HPDE6-E6E7 (cell line): ENCODE data around the gene PFKFB3.
"Not testable (repeated sequence)": the region's sequence is repeated elsewhere in the genome, so short reads cannot be mapped to it uniquely, and the experiment has no call there.

ENCODE experiments used
- DNase-seq: peaks from one replicate; pipeline ENCODE4 v3.0.0; 2011; ENCODE audit warnings: missing footprints; ENCODE audit errors: extremely low spot score

PFKFB3 gene

GRCh38 chr10:6272126-6272525 is 69.4 kb downstream of the PFKFB3 start:
- DNase-seq = no peak

DNA sequence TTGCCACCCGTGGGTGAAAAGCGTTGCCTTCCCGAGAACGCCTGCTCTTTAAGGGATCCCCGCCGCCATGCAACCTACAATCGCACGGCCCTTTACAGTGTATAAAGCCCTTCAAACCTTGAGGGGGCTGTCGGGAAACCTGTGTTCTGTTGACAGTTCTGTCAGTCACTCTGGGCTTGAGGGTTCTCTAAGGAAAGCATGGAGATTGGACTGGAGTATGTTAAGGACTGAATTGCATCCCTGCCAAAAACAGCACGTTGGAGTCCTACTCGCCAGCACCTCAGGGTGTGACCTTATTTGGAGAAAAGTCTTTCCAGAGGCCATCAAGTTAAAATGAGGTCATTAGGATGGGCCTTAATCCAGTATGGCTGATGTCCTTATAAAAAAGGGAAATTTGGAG is 70.6 kb downstream of the PFKFB3 start:
- no peak for DNase-seq

- DNase-seq = no peak
Measured at GRCh38 chr10:6274040-6274439, 71.3 kb downstream of the PFKFB3 start.

DNA sequence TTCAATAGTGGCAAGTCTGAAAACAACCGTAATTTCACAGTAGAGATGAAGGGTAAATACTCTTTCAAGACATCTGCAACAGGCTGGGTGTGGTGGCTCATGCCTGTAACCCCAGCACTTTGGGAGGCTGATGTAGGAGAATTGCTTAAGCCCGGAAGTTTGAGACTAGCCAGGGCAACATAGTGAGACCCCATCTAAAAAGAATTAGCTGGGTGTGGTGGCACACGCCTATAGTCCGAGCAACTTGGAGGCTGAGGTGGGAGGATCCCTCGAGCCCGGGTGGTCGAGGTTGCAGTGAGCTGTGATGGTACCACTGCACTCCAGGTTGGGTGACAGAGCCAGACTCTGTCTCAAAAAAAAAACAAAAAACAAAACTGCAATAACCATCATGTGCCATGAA is 71.8 kb downstream of the PFKFB3 start:
- no peak for DNase-seq

DNA sequence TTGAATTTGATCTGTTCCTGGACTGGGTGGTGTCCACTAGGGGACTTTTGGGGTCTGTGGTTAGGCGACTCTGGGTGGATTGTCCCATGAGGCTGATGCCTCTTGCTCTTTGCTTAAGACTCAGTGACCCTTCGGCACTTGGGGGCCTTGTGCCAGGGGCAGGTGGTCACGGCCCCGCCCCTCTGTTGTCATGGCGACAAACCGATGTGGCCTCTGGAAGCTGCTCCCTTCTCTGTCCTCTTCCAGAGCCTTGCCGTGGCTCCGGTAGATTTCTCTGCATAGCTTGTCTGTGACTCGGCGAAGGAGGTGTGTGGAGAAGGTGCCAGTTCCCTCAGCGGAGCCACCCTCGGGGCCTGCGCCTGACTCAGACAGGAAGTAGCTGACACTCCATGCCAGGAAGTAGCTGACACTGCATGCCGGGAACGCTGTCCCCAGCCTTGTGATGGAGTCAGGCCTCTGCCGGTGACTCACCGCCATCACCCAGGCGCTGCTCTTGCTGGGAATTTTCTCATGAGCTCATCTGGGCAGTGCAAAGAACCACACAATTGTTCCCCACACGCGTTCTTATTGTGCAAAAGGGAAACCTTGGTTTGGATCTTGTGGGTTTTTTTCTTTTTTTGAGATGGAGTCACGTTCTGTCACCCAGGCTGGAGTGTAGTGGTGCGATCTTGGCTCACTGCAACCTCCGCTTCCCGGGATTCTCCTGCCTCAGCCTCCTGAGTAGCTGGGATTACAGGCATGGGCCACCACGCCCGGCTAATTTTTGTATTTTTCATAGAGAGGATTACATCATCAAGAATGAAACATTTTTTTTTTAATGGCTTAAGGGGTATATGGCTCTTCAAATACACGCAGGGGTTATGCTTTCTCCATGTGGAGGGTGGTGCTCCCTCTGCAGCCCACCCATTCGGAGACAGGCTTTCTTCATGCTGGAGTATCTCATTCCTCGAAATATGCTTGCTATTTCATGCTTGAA is 72.6 kb downstream of the PFKFB3 start:
- peak; percentile 85 for DNase-seq

DNA sequence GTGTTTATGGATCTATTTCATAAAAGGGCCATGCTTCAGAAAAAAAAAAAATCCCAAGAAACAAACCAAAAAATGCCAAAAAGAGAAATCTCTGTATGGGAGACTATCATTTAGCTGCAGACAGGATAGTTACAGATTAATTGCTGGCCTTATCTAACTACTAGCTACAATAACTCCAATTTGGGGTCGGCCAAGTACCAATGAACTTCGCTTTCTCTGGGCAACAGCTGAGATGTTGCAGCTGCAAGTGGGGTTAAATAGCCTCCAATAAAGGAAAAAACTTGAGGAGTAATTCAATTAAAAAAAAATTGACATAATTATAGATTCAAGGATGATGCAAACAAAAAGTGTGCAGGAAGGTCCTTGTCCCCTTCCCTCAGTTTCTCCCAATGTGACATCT is 73.6 kb downstream of the PFKFB3 start:
- no peak for DNase-seq

GRCh38 chr10:6278519-6279120 is 75.9 kb downstream of the PFKFB3 start:
- no peak for DNase-seq

- DNase-seq = peak; percentile 13
Measured at GRCh38 chr10:6279540-6280267, 77.0 kb downstream of the PFKFB3 start.

GRCh38 chr10:6280291-6280690 is 77.6 kb downstream of the PFKFB3 start:
- DNase-seq = no peak

- DNase-seq = no peak
Measured at GRCh38 chr10:6282454-6282958, 79.8 kb downstream of the PFKFB3 start.

DNA sequence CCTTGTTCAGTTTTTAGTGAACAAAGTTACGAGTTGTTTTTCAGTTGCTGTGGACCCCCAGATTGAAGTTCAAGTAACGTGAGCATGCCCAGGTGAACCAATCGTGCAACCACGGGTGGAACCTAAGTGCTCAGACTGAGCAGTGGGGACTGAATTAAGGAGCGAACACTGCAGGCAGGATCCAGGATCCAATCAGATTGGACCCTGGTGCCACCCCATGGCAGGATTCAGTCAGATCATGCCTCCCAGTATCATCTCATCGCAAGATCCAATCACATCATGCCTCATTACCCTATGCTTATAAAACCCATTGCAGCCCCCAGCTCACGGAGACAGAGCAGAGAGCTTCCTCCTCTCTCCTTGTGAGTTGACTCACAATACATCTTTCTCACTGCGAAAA is 80.9 kb downstream of the PFKFB3 start:
- no peak for DNase-seq

DNA sequence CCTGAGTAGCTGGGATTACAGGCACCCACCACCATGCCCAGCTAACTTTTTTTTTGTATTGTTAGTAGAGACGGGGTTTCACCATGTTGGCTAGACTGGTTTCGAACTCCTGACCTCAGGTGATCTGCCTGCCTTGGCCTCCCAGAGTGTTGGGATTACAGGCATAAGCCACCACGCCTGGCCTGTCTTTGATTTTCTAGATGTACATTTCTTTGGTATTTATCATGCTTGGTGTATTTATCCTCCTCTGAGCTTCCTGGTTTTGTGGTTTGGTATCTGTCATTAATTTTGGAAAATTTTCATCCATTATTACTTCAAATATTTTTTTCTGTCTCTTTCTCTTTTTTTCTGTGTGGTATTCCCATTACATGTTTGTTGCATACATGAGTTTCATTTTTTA is 87.9 kb downstream of the PFKFB3 start:
- not testable (repeated sequence) for DNase-seq

- no peak for DNase-seq
Measured at GRCh38 chr10:6292741-6293151, 90.0 kb downstream of the PFKFB3 start.

DNA sequence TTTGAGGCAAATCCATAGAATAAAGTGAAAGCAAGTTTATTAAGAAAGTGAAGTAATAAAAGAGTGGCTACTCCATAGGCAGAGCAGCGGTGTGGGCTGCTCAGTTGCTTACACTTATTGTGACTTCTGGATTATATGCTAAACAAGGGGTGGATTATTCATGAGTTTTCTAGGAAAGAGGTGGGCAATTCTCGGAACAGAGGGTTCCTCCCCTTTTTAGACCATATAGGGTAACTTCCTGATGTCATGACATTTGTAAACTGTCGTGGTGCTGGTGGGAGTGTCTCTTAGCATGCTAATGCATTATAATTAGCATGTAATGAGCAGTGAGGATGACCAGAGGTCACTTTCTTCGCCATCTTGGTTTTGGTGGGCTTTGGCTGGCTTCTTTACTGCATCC is 93.7 kb downstream of the PFKFB3 start:
- DNase-seq = not testable (repeated sequence)

DNA sequence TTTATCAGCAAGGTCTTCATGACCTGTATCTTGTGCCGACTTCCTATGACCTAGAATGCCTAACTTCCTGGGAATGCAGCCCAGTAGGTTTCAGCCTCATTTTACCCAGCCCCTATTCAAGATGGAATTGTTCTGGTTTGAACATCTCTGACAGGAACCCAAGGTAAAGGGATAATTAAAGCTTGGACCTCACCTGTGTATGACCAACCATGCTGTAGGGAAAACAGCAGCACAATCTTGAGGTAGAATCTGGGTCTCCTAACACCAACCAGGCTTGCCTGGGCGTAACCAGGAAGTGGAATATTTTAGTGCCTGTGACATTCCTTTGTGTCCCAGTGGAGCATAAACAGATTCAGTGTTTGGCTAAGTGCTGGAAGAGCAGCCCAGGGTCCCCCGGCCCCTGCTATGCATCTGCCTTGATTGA is 94.1 kb downstream of the PFKFB3 start:
- DNase-seq = no peak

DNA sequence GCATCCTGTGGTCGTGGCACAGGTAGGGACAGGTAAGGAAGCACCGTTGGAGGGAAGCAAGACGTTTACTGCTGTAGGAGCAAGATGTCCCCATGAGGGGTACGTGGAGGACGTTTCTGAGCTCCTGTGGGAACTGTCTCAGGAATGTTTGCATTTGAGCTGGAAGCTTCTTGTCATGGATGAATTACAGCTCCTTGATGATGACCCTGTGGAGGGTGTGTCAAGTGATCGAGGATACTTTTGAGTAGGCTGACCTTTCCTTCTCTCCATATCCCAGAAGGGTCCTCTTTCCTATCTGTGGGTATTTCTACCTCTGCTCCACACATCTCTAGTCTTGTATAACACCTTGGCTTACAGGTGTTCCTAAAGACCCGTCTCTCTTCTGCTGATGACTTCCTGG is 94.8 kb downstream of the PFKFB3 start:
- DNase-seq = no peak

- no peak for DNase-seq
Measured at GRCh38 chr10:6297951-6298381, 95.2 kb downstream of the PFKFB3 start.

- DNase-seq = no peak
Measured at GRCh38 chr10:6298428-6298827, 95.7 kb downstream of the PFKFB3 start.

DNA sequence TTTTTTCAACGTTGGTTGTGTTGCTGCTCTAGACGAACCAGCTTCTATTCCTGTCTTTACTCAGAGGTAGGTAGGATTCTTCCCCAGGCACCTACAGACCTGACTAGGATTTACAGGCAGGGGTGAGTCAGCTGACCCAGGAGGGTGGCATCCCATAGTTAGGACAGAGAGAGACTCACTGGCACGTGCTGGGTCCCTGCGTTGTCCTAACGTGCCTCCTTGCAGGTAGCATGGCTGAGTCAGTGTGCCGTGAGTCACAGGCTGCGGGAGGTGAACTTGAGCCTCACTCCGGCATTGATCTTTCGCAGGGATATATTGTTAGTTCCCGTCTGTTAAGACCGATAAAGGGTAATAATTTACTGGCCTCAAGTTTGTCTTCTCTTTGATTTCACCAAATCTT is 96.5 kb downstream of the PFKFB3 start:
- peak; percentile 75 for DNase-seq

- DNase-seq = no peak
Measured at GRCh38 chr10:6299743-6300105, 97.0 kb downstream of the PFKFB3 start.

- DNase-seq = no peak
Measured at GRCh38 chr10:6300106-6300783, 97.5 kb downstream of the PFKFB3 start.
